GM18502 (cell line): Measurements from ENCODE around the gene BMP8B.
"Not testable (repeated sequence)": the region's sequence is repeated elsewhere in the genome, so short reads cannot be mapped to it uniquely, and the experiment has no call there.

ENCODE experiments used
- ATAC-seq: cut with Tn5 transposase; IDR thresholded peaks from one replicate; pipeline ENCODE4 v1.9.1; 2021; ENCODE audit warnings: mild to moderate bottlenecking; ENCODE audit not compliant: unreplicated experiment, poor library complexity

BMP8B gene

GRCh38 chr1:39779821-39780220 lies 8.8 kb downstream of the BMP8B start:
- ATAC-seq, result no peak

- ATAC-seq, result no peak
These were observed 9.5 kb downstream of the BMP8B start for GRCh38 chr1:39779137-39779536.

DNA sequence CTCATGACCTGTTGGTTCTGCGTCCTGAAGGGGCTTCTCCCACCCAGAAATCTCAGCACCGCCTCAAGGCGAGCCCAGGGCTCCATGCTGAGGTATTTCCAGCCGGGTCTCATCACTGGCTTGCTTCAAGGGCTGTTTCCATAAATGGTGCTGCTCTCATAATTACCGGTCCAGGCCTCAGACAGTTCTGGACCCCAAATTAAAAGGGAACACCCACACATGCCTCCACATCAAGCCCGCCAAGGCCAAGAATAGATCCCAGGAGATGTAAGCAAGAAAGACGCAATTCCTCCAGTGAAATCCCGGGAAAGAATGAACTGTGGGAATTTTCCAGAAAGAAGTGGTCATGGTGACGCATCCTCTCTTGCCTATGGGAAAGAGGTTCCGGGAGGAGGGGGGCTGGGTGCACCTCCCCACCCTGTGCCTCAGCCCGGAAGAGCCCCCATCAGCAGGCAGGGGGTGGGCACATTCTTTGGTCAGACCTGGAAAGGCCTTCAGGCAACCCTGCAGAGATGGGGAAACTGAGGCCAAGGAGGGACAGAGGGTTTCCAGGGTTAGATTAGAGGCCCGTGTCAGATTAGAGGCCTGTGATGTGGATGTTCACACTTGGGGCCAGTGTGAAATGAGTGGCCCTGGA lies 10.1 kb downstream of the BMP8B start:
- not testable (repeated sequence) for ATAC-seq

- not testable (repeated sequence) for ATAC-seq
These were observed 10.8 kb downstream of the BMP8B start for GRCh38 chr1:39777896-39778295.

DNA sequence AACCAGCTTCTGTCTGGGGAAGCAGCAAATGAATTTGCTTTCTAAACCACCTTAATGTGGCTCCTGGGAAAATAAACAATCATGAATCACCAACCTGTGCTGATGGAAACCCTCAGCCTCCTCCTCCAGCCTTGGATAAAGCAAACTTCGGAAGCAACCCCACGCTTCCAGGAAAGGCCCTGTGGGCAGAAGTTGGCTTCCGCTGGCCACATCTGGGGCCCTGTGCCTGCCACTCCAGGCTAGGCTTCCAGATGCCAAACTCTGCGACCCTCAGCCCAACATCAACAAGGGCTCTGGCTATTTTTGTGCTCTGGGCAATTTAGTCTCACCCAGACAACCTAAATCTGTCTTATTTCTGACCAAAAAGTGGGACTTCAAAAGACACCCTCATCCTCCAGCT lies 11.4 kb downstream of the BMP8B start:
- no peak for ATAC-seq

- ATAC-seq, result no peak
These were observed 11.8 kb downstream of the BMP8B start for GRCh38 chr1:39776886-39777285.

DNA sequence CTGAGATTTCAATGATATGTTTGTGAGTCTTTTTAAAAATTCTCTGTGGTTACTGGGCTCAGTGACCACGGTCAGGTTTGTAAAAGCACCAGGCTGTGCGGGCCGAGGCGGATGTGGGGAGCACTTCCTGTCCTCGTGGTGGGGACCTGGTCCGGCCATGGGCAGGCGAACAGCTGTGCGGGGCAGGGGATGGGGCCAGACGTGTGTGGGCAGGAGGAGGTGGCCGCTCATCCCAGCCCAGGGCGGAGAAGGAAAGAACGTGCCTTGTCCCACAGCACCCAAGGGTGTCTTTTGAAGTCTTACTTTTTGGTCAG lies 12.3 kb downstream of the BMP8B start:
- ATAC-seq, result no peak

DNA sequence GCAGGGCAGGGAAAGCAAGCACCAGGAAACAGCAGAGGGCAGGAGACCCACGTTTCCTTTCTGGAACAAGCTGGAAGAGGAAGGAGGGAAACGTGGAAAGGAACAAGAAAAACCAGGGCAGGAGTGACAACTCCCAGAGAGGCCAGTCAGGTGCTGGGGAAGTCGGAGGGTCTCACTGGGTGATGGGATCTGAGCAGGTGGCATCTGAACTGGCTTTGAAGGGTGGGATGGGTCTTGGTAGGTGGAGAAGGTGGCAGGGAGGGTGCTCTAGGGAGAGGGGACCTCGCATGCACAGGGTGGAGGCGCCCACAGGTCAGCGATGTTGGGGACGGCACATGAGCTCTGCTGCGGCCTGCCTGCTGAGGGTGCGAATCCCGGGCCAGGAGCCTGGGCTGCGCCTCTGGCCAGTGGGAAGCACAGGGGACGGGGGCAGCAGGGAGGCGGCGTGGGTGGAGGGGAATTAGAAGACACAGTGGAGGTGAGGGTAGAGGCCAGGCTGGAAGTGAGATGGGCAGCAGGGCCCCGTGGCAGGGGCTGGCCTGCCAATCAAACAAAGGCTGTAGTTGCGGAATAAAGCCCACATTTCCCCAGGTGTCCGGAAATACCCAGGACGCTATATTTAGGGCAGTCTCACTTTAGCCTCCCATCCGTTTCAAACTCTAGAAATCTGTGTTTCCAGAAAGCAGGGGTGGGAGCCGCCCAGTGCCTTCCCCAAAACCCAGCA lies 12.8 kb downstream of the BMP8B start:
- not testable (repeated sequence) for ATAC-seq

- ATAC-seq, result not testable (repeated sequence)
These were observed 13.5 kb downstream of the BMP8B start for GRCh38 chr1:39775141-39775540.

DNA sequence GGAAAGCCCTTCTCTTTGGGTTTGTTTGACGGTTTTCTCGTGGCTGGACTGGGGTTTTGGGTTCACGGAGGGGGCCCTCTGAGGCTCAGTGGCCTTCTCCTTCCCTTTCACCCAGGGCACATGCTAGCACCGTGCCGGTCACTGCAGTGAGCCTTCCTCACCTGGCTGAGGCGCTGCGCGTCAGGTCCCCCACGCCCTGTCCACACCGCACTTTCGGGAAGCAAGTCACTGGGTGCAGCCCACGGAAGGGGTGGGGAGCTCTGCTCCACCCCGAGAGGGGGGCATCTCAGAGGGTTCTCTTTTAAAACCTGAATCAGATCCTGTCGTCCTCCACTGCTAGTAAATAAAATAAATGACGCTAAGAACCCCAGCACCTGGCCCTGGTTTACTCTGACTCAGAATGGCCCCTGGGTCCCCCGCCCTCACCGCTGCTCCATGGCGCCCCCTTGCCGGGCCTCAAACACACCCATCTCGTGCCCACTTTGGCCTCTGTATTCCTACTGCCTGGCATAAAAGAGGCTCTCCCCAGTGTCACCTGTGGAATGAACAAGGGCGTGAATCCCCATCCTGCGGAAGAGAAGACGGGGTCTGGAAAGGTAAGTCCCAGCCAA lies 15.2 kb downstream of the BMP8B start:
- ATAC-seq, result not testable (repeated sequence)

- not testable (repeated sequence) for ATAC-seq
These were observed 17.6 kb downstream of the BMP8B start, which contains the start of gene OXCT2 for GRCh38 chr1:39771022-39771532. TSS of gene OXCT2 (minus strand) at chr1:39771348. CDS start at chr1:39771255, 93 bp downstream.

DNA sequence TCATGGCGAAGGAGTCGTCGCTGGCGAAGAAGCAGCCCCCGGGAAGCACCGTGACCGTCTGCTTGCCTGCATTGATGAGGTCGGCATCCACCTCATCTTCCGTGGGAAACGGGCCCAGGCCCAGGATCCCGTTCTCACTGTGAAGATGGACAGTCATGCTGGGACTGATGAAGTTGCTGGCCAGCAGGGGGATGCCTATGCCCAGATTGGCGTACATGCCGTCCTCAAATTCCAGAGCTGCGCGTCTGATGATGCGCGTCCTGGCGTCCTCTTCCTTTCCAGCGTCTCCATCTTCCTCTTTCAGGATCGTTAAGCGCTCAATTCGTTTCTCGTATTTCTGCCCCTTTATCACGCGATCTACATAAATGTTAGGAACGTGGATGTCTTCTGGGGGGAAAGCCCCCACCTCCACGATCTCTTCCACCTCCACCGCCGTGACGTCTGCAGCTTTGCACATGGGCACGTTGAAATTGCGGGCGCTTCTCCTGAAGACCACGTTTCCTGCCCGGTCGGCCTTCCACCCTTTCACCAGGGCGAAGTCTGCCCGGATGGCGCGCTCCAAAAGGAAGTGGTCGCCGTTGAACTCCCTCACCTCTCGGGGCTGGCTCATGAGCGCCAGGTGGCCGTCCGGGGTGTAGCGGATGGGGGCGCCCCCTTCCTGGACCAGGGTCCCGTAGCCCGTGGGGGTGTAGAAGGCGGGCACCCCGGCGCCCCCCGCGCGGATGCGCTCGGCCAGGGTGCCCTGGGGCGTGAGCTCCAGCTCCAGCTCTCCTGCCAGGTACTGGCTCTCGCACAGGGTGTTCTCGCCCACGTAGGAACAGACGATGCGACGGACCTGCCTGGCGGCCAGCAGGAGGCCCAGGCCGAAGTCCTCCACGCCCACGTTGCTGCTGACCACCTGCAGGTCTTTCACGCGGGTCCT lies 18.3 kb downstream of the BMP8B start:
- ATAC-seq, result not testable (repeated sequence)

DNA sequence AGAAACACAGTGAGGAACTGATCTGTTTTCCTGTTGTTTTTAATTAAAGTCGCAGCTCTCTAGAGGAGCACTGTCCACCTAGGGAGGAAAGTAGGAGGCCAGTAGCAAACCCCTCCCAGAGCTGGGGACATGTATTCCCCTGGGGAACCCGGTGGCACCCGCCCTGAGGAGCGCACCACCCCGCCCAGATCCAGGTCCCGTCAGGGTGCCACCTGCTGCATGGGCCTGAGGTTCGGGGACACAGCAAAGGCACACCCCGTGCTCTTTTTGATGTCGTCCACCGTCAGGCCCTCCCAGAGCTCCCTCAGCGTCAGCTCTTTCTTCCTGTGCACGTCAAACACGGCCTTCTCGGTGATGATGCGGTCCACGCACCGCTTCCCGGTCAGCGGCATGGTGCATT lies 19.2 kb downstream of the BMP8B start:
- not testable (repeated sequence) for ATAC-seq

GRCh38 chr1:39766466-39766865 lies 22.2 kb downstream of the BMP8B start:
- ATAC-seq, result not testable (repeated sequence)

DNA sequence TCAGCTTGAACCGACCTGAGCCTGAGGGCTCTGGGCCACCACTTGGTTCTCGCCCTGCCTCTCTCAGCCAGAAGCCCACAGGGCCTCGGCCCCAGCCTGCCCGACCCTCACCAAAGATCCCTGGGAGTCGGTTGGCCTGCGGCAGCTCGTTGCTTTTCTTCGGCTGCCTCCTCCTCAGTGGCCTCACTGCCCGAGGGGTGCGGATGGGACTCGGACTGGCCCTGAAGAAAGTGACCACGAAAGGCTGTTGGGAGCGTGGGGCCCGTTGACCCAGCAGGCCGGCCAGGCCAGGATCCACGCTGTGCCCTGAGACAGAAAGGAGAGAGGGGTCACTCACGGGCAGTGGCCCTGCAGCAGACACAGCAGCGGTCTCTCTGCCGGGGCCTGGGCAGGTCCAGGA lies 24.2 kb downstream of the BMP8B start:
- not testable (repeated sequence) for ATAC-seq

GRCh38 chr1:39763619-39764374 lies 24.9 kb downstream of the BMP8B start:
- ATAC-seq, result not testable (repeated sequence)

GRCh38 chr1:39762550-39763540 lies 25.8 kb downstream of the BMP8B start:
- ATAC-seq, result no peak

DNA sequence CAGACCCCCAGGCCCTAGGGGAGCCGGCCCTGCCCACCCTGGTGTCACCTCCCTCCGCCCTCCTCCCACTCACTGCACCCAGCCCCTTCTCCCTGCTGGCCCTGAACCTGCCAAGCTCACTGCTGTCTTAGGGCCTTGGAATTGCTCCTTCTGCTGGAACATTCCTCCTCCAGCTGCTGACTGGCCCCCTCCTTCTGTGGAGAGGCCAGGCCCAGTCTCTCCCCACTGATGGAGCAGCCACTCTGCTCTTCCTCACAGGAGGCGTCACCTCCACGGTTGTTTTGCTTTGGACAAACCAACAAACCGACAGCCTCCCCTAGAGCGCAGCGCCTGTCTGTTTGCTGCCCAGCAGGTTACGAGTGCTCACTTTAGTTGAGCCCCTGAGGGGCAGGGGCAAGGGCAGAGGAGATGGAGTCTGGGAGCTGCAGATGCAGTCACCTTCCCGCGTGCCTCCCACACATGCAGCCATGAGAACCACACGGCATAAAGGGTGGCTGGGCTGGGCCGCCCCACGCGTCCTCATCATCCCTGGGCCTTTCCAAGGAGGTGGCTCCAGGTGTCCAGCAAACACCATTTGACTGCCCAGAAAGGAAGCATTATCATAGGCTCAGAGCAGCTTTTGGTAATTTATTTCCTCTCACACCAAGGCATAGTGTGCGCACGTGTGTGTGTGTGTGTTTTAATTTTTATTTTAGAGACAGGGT lies 27.0 kb downstream of the BMP8B start:
- no peak for ATAC-seq
